Ishikawa (cell line): ENCODE measurements around the gene ZAP70.

Experiments used
- CEBPB ChIP-seq: IDR thresholded peaks from 2 replicates; pipeline ENCODE4 v1.6.1; 2012
- CREB1 ChIP-seq: IDR thresholded peaks from 2 replicates; pipeline ENCODE4 v1.6.1; 2012; ENCODE audit warnings: low read depth
- EGR1 ChIP-seq: IDR thresholded peaks from 2 replicates; pipeline ENCODE4 v1.6.1; 2012
- EP300 ChIP-seq: IDR thresholded peaks from 2 replicates; pipeline ENCODE4 v1.6.1; 2012; ENCODE audit warnings: borderline replicate concordance
- FOXM1 ChIP-seq: IDR thresholded peaks from 2 replicates; pipeline ENCODE4 v1.6.1; 2012; ENCODE audit warnings: low read depth, borderline replicate concordance
- MAX ChIP-seq: IDR thresholded peaks from 2 replicates; pipeline ENCODE4 v1.6.1; 2012
- NFIC ChIP-seq: IDR thresholded peaks from 2 replicates; pipeline ENCODE4 v1.6.1; 2012
- RAD21 ChIP-seq: IDR thresholded peaks from 2 replicates; pipeline ENCODE4 v1.6.1; 2012; ENCODE audit warnings: low read depth
- TAF1 ChIP-seq: IDR thresholded peaks from 2 replicates; pipeline ENCODE4 v1.6.1; 2012; ENCODE audit warnings: low read depth, mild to moderate bottlenecking
- TCF12 ChIP-seq: IDR thresholded peaks from 2 replicates; pipeline ENCODE4 v1.6.1; 2012; ENCODE audit warnings: low read depth
- TEAD4 ChIP-seq: IDR thresholded peaks from 2 replicates; pipeline ENCODE4 v1.6.1; 2012
- YY1 ChIP-seq: IDR thresholded peaks from 2 replicates; pipeline ENCODE4 v1.6.1; 2012; ENCODE audit warnings: low read depth
- ZBTB7A ChIP-seq: IDR thresholded peaks from 2 replicates; pipeline ENCODE4 v1.6.1; 2012; ENCODE audit warnings: low read depth
- TF ChIP-seq, protein P1 (sequence below): IDR thresholded peaks from 2 replicates; pipeline ENCODE4 v1.6.1; 2012; ENCODE audit warnings: low read depth, mild to moderate bottlenecking
- TF ChIP-seq, protein P2 (sequence below): IDR thresholded peaks from 2 replicates; pipeline ENCODE4 v1.6.1; 2012

Gene ZAP70

DNA sequence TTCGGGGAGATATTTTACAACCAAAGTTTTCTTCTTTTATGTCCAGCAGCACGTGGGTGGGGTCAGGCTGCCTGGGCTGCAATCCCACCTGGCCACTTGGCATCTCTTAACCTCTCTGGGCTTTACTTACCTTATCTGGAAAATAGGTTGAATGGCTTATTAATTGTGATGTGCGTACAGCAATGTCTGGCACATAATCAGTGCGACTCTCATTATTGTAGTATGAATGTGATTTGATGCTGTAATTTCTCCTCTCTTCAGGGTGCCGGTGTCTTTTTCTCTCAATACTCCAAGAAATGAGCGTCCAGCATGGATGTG is 2.0 kb upstream of the ZAP70 start:
- no peak for TF ChIP-seq RAD21
- TF ChIP-seq FOXM1: no peak
- no peak for TF ChIP-seq ZBTB7A
- TF ChIP-seq, protein P1, sequence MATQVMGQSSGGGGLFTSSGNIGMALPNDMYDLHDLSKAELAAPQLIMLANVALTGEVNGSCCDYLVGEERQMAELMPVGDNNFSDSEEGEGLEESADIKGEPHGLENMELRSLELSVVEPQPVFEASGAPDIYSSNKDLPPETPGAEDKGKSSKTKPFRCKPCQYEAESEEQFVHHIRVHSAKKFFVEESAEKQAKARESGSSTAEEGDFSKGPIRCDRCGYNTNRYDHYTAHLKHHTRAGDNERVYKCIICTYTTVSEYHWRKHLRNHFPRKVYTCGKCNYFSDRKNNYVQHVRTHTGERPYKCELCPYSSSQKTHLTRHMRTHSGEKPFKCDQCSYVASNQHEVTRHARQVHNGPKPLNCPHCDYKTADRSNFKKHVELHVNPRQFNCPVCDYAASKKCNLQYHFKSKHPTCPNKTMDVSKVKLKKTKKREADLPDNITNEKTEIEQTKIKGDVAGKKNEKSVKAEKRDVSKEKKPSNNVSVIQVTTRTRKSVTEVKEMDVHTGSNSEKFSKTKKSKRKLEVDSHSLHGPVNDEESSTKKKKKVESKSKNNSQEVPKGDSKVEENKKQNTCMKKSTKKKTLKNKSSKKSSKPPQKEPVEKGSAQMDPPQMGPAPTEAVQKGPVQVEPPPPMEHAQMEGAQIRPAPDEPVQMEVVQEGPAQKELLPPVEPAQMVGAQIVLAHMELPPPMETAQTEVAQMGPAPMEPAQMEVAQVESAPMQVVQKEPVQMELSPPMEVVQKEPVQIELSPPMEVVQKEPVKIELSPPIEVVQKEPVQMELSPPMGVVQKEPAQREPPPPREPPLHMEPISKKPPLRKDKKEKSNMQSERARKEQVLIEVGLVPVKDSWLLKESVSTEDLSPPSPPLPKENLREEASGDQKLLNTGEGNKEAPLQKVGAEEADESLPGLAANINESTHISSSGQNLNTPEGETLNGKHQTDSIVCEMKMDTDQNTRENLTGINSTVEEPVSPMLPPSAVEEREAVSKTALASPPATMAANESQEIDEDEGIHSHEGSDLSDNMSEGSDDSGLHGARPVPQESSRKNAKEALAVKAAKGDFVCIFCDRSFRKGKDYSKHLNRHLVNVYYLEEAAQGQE: no peak
- no peak for TF ChIP-seq NFIC
- TF ChIP-seq EGR1: no peak
- no peak for TF ChIP-seq TEAD4
- TF ChIP-seq, protein P2, sequence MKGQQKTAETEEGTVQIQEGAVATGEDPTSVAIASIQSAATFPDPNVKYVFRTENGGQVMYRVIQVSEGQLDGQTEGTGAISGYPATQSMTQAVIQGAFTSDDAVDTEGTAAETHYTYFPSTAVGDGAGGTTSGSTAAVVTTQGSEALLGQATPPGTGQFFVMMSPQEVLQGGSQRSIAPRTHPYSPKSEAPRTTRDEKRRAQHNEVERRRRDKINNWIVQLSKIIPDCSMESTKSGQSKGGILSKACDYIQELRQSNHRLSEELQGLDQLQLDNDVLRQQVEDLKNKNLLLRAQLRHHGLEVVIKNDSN: no peak

GRCh38 chr2:97712693-97713295 is 582 bp upstream of the ZAP70 start:
- no peak for TF ChIP-seq YY1
- TF ChIP-seq CEBPB: no peak
- no peak for TF ChIP-seq MAX
- TF ChIP-seq, protein P1: no peak
- no peak for TF ChIP-seq CREB1
- TF ChIP-seq EGR1: no peak
- no peak for TF ChIP-seq FOXM1

DNA sequence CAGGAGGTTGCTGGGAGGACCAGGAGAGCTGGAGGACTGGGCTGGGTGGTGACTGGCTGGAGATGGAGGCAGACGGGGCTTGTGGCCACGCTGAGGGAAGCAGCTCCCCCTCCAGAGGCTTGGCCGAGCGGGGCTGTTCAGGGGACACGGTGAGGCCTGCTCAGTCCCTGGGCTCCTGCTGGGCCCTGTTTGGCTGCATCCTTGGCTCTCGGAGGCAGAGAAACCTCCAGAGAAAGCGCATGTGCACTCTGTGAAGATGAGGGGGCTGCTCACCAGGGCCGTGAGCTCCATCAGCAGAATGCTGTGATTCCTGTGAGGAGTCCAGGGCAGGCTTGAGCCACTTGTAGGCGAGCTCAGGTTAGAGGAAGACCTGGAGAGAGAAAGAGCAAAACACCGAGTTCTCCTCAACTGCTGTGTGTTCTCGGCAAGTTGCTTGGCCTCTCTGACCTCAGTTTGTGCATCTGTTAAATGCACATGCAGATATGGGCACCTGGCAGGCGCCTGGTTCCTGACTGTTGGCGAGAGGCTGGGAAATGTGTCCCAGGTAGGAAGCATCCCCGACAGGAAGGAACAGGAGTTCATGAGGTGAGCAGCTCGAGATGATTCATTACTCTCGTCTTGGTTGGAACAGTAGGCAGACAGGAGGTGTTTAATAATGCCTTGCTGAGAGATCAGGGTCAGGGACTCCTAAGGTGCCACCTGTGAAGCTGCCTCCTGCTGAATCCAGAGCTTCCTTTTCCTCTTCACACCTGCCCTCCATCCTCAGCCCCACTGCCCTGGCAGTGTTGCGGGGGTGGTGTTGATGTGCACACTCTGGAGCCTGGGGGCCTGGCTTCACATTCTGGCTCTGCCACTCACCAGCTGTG is 941 bp downstream of the ZAP70 start:
- TF ChIP-seq TEAD4: no peak
- TF ChIP-seq ZBTB7A: no peak
- TF ChIP-seq RAD21: no peak
- no peak for TF ChIP-seq EP300
- no peak for TF ChIP-seq MAX
- no peak for TF ChIP-seq YY1
- TF ChIP-seq CEBPB: no peak
- TF ChIP-seq EGR1: no peak
- no peak for TF ChIP-seq TCF12
- no peak for TF ChIP-seq CREB1
- TF ChIP-seq, protein P2: no peak
- TF ChIP-seq FOXM1: no peak
- TF ChIP-seq, protein P1: no peak
- no peak for TF ChIP-seq TAF1
- no peak for TF ChIP-seq NFIC

DNA sequence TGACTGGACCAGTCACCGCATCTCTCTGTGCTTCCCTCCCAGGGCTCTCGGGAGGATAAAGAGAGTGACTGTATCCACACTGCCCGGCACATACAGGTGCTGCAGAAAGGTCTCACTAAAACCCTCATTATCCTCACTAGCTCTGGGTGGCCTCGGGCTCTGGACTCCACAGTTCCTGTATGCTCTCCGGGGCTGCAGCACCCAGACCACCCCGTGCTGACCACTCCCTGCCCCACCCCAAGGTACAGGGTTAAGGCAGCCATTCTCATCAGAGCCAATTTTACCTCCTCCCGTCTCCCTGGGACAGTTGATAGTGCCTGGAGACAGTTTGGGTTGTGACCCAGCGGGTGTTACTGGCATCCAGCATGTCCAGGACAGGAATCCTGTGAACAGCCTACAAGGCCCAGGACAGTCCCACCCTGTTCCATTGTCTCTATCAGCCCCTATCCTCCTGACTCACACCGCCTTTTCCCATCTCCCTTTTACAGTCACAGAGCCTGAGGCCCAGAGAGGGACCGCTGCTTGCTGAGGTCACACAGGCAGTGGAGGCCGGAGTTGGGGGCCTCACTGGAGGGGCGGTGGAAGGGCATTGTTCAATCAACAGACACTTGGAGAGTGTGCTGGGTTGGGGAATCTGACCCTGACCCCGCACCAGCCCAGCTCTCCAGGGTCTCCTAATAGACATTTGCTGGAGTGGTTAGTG is 1.7 kb downstream of the ZAP70 start:
- TF ChIP-seq EP300 (no peak), RAD21 (no peak), ZBTB7A (no peak), EGR1 (no peak), CREB1 (no peak), TAF1 (no peak), MAX (no peak), CEBPB (no peak), YY1 (no peak), TEAD4 (no peak)
- TF ChIP-seq, protein P2: no peak
- TF ChIP-seq, protein P1: no peak
